ENCODE data around the gene CEL. TPM values are rescaled to one million over a fixed set of nuclear protein-coding genes. Genes with fewer than 3 reads are reported as not detected.
A peak's percentile ranks its signal among the peaks of the same experiment; 100 is the strongest.
"Not testable (repeated sequence)": the region's sequence is repeated elsewhere in the genome, so short reads cannot be mapped to it uniquely, and the experiment has no call there.

The CEL gene
- total and polyA plus RNA-seq, 3 experiments from 2014 or later, result 1.1 to 1.2 TPM; not detected in 1

GRCh38 chr9:133030317-133031129 is 31.3 kb upstream of the CEL start, which contains the start of gene GTF3C5:
TSS of gene GTF3C5 (plus strand) at chr9:133030997. CDS start at chr9:133031012, 15 bp downstream.
- peaks cover 0 to 1% of the 10 kb centered on the region in 2 donors for H3K27me3 Mint-ChIP-seq
- Histone ChIP-seq H3K4me1 (ENCODE audit: insufficient read depth, low read length) (peaks cover 26% of the 10 kb centered on the region), H3K4me3 (ENCODE audit: low read length) (peak within 1 kb of the TSS; percentile 72), H3K27me3 (ENCODE audit: insufficient read depth, low read length, poor library complexity, severe bottlenecking) (no peaks in the 10 kb centered on the region), H3K27ac (ENCODE audit: low read depth, low read length) (peak within 1 kb of the TSS; percentile 87), H3K36me3 (ENCODE audit: insufficient read depth, low read length) (no peaks in the 10 kb centered on the region), H3K9me3 (ENCODE audit: low read length) (no peaks in the 10 kb centered on the region)
- ChIA-PET POLR2A (interaction anchor here (0.6 to 2.0 kb wide), 12 partner anchors 11 to 797 kb away, joined by 3 to 20 read pairs (median 4); partner anchors contain the start of genes DDX31 and TSC1), CTCF (interaction anchor here (1.0 to 4.4 kb wide), 9 partner anchors 8 to 456 kb away, joined by 3 to 33 read pairs (median 7); no protein-coding TSS in a partner anchor)
- peak; percentile 88 to 95 (median 94) for DNase-seq
- H3K36me3 Mint-ChIP-seq, result peaks cover 0 to 17% (median 3%) of the 10 kb centered on the region in 3 donors
- peak within 1 kb of the TSS; percentile 95 to 100 (median 97) for H3K27ac Mint-ChIP-seq
- H3K4me1 Mint-ChIP-seq, result peaks cover 49 to 76% (median 59%) of the 10 kb centered on the region in 3 donors
- no peaks in the 10 kb centered on the region for H3K9me3 Mint-ChIP-seq
- H3K4me3 Mint-ChIP-seq, result peak within 1 kb of the TSS; percentile 94 to 99 (median 96)

GRCh38 chr9:133031130-133031422 is 30.7 kb upstream of the CEL start:
- no peak for DNase-seq
- Histone ChIP-seq H3K9me3 (ENCODE audit: low read length) (no peaks in the 10 kb centered on the region), H3K4me1 (ENCODE audit: insufficient read depth, low read length) (peaks cover 26% of the 10 kb centered on the region), H3K36me3 (ENCODE audit: insufficient read depth, low read length) (no peaks in the 10 kb centered on the region), H3K27me3 (ENCODE audit: insufficient read depth, low read length, poor library complexity, severe bottlenecking) (no peaks in the 10 kb centered on the region), H3K27ac (ENCODE audit: low read depth, low read length) (peak overlapping the region; percentile 87), H3K4me3 (ENCODE audit: low read length) (peak overlapping the region; percentile 72)
- Mint-ChIP-seq H3K27ac (peak overlapping the region; percentile 90 to 100 (median 96)), H3K27me3 (peaks cover 0 to 1% of the 10 kb centered on the region in 2 donors), H3K4me1 (peaks cover 53 to 82% (median 61%) of the 10 kb centered on the region in 3 donors), H3K9me3 (no peaks in the 10 kb centered on the region), H3K36me3 (peaks cover 0 to 18% (median 3%) of the 10 kb centered on the region in 3 donors), H3K4me3 (peak overlapping the region; percentile 94 to 99 (median 96))
- ChIA-PET CTCF (interaction anchor here (1.4 to 4.4 kb wide), 6 partner anchors 9 to 299 kb away, joined by 3 to 33 read pairs (median 7); no protein-coding TSS in a partner anchor), POLR2A (interaction anchor here (2.0 kb wide), 1 partner anchor 117 kb away, joined by 16 read pairs; no protein-coding TSS in a partner anchor)

DNA sequence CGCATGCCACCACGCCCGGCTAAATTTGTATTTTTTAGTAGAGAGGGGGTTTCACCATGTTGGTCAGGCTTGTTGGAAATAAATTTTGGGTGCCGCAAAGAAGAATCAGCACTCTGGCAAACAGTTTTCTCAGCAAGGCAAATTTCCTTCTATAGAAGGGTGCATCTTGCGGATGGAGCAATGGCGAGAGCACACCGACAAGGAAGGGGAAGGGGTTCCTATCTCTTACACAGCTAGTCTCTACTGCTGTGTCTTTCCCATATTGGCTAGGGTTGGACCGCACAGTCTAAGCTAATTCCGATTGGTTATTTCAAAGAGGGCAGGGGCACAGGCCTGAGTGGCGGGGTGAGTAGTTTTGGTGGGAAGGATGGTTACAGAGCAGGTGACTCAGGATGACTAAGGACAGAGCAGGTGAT is 30.3 kb upstream of the CEL start:
- DNase-seq, result no peak
- Mint-ChIP-seq H3K9me3 (no peaks in the 10 kb centered on the region), H3K36me3 (peaks cover 0 to 20% (median 3%) of the 10 kb centered on the region in 3 donors), H3K27ac (peak overlapping the region in 6 of 8 donors; percentile 17 to 98 (median 88)), H3K4me1 (peaks cover 54 to 86% (median 66%) of the 10 kb centered on the region in 3 donors), H3K4me3 (peak overlapping the region; percentile 94 to 99 (median 96)), H3K27me3 (peaks cover 0 to 1% of the 10 kb centered on the region in 2 donors)
- H3K27ac ChIP-seq (ENCODE audit: low read depth, low read length), result peak overlapping the region; percentile 87
- ChIA-PET CTCF (interaction anchor here (1.4 to 4.4 kb wide), 6 partner anchors 9 to 299 kb away, joined by 3 to 33 read pairs (median 7); no protein-coding TSS in a partner anchor), POLR2A (interaction anchor here (2.0 kb wide), 1 partner anchor 117 kb away, joined by 16 read pairs; no protein-coding TSS in a partner anchor)
- peak overlapping the region; percentile 72 for H3K4me3 ChIP-seq (ENCODE audit: low read length)
- H3K36me3 ChIP-seq (ENCODE audit: insufficient read depth, low read length), result no peaks in the 10 kb centered on the region
- H3K9me3 ChIP-seq (ENCODE audit: low read length), result no peaks in the 10 kb centered on the region
- H3K4me1 ChIP-seq (ENCODE audit: insufficient read depth, low read length), result peaks cover 26% of the 10 kb centered on the region
- no peaks in the 10 kb centered on the region for H3K27me3 ChIP-seq (ENCODE audit: insufficient read depth, low read length, poor library complexity, severe bottlenecking)

DNA sequence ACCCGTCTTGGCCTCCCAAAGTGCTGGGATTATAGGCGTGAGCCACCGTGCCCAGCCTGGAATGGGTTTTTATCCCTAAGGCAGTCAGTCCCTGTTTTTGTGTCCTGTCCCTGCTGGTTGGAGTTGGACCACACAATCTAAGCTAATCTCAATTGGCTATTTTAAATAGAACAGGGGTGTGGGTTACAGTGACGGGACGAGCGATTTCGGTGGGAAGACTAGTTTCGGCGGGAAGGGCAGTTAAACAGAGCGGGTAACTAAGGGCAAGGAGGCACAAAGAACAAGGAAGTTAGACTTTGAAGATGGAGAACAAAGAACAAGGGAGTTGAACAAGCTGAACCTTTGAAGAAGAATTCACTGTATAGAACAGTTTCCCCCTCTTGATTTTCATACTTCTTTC is 29.6 kb upstream of the CEL start:
- peaks cover 26% of the 10 kb centered on the region for H3K4me1 ChIP-seq (ENCODE audit: insufficient read depth, low read length)
- H3K4me3 ChIP-seq (ENCODE audit: low read length), result no peak overlapping the region
- no peaks in the 10 kb centered on the region for H3K9me3 ChIP-seq (ENCODE audit: low read length)
- Mint-ChIP-seq H3K27me3 (peaks cover 0 to 1% of the 10 kb centered on the region in 2 donors), H3K27ac (peak overlapping the region; percentile 3 to 95 (median 44)), H3K4me3 (peak overlapping the region; percentile 51 to 99 (median 96)), H3K4me1 (peaks cover 54 to 93% (median 72%) of the 10 kb centered on the region in 3 donors), H3K9me3 (no peaks in the 10 kb centered on the region), H3K36me3 (peaks cover 0 to 26% (median 3%) of the 10 kb centered on the region in 3 donors)
- H3K27ac ChIP-seq (ENCODE audit: low read depth, low read length), result no peak overlapping the region
- POLR2A ChIA-PET, result no interaction called here
- H3K36me3 ChIP-seq (ENCODE audit: insufficient read depth, low read length), result no peaks in the 10 kb centered on the region
- no peaks in the 10 kb centered on the region for H3K27me3 ChIP-seq (ENCODE audit: insufficient read depth, low read length, poor library complexity, severe bottlenecking)
- DNase-seq, result no peak
- CTCF ChIA-PET, result interaction anchor here (1.2 to 4.4 kb wide), 7 partner anchors 9 to 298 kb away, joined by 3 to 33 read pairs (median 7); no protein-coding TSS in a partner anchor

- no peaks in the 10 kb centered on the region for H3K9me3 ChIP-seq (ENCODE audit: low read length)
- H3K27ac Mint-ChIP-seq, result peak overlapping the region in 1 of 8 donors; percentile 38
- H3K27me3 ChIP-seq (ENCODE audit: insufficient read depth, low read length, poor library complexity, severe bottlenecking), result no peaks in the 10 kb centered on the region
- ChIA-PET CTCF (interaction anchor here (1.3 to 1.5 kb wide), 2 partner anchors 14 to 109 kb away, joined by 4 to 5 read pairs; no protein-coding TSS in a partner anchor), POLR2A (no interaction called here)
- H3K4me1 ChIP-seq (ENCODE audit: insufficient read depth, low read length), result peaks cover 16% of the 10 kb centered on the region
- no peaks in the 10 kb centered on the region for H3K36me3 ChIP-seq (ENCODE audit: insufficient read depth, low read length)
- H3K36me3 Mint-ChIP-seq, result peaks cover 0 to 37% (median 3%) of the 10 kb centered on the region in 3 donors
- no peak overlapping the region for H3K27ac ChIP-seq (ENCODE audit: low read depth, low read length)
- H3K27me3 Mint-ChIP-seq, result no peaks in the 10 kb centered on the region
- no peak overlapping the region for H3K4me3 ChIP-seq (ENCODE audit: low read length)
- no peak overlapping the region for H3K4me3 Mint-ChIP-seq
- no peaks in the 10 kb centered on the region for H3K9me3 Mint-ChIP-seq
- no peak for DNase-seq
- peaks cover 43 to 79% (median 69%) of the 10 kb centered on the region in 3 donors for H3K4me1 Mint-ChIP-seq
Measured at GRCh38 chr9:133035669-133036068, 26.1 kb upstream of the CEL start.

- POLR2A ChIA-PET, result no interaction called here
- Mint-ChIP-seq H3K9me3 (no peaks in the 10 kb centered on the region), H3K27ac (peak overlapping the region in 1 of 8 donors; percentile 22)
Measured at GRCh38 chr9:133037775-133038515, 23.8 kb upstream of the CEL start.

DNA sequence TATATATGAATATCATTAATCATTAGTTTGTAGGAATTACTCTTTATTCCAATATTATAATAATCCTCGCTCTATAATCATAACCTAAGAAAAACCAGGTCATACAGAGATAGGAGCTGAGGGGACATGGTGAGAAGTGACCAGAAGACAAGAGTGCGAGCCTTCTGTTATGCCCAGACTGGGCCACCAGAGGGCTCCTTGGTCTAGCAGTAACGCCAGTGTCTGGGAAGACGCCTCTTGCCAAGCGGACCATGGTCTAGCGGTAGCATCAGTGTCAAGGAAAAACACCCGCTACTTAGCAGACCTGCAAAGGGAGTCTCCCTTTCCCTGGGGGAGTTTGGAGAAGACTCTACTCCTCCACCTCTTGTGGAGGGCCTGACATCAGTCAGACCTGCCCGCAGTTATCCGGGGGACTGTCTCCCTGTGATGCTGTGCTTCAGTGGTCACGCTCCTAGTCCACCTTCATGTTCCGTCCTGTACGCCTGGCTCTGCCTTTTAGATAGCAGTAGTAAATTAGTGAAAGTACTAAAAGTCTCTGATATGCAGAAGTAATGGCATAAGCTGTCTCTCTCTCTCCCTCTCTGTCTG is 20.8 kb upstream of the CEL start:
- ChIA-PET CTCF (interaction anchor here (0.8 to 2.5 kb wide), 4 partner anchors 8 to 106 kb away, joined by 3 to 11 read pairs (median 4); no protein-coding TSS in a partner anchor), POLR2A (interaction anchor here (1.8 kb wide), 1 partner anchor 11 kb away, joined by 4 read pairs; the partner anchor contains the start of gene GTF3C5)
- not testable (repeated sequence) for H3K4me3 Mint-ChIP-seq

More at GRCh38 chr9:133037775-133038515, 23.8 kb upstream of the CEL start:
- Mint-ChIP-seq H3K4me1 (peaks cover 22 to 56% (median 51%) of the 10 kb centered on the region in 3 donors), H3K27me3 (no peaks in the 10 kb centered on the region), H3K4me3 (peak overlapping the region in 1 of 7 donors; percentile 56), H3K36me3 (peaks cover 2 to 48% (median 5%) of the 10 kb centered on the region in 3 donors)
- no peaks in the 10 kb centered on the region for H3K27me3 ChIP-seq (ENCODE audit: insufficient read depth, low read length, poor library complexity, severe bottlenecking)
- no peaks in the 10 kb centered on the region for H3K9me3 ChIP-seq (ENCODE audit: low read length)
- peaks cover 10% of the 10 kb centered on the region for H3K36me3 ChIP-seq (ENCODE audit: insufficient read depth, low read length)
- H3K27ac ChIP-seq (ENCODE audit: low read depth, low read length), result no peak overlapping the region
- no peak for DNase-seq
- CTCF ChIA-PET, result no interaction called here
- H3K4me1 ChIP-seq (ENCODE audit: insufficient read depth, low read length), result peaks cover 6% of the 10 kb centered on the region
- no peak overlapping the region for H3K4me3 ChIP-seq (ENCODE audit: low read length)

More for the DNA sequence above, 20.8 kb upstream of the CEL start:
- H3K27me3 ChIP-seq (ENCODE audit: insufficient read depth, low read length, poor library complexity, severe bottlenecking); H3K4me1 ChIP-seq (ENCODE audit: insufficient read depth, low read length); H3K27me3 Mint-ChIP-seq; H3K9me3 Mint-ChIP-seq; H3K4me3 ChIP-seq (ENCODE audit: low read length); H3K9me3 ChIP-seq (ENCODE audit: low read length); H3K27ac ChIP-seq (ENCODE audit: low read depth, low read length): not testable (repeated sequence)
- DNase-seq, result peak in 3 of 5 donors; percentile 16 to 61 (median 31)
- H3K27ac Mint-ChIP-seq, result peak overlapping the region in 1 of 8 donors; percentile 13
- H3K4me1 Mint-ChIP-seq, result peaks cover 7 to 33% (median 21%) of the 10 kb centered on the region in 3 donors
- H3K36me3 Mint-ChIP-seq, result peaks cover 5 to 70% (median 9%) of the 10 kb centered on the region in 3 donors
- peaks cover 26% of the 10 kb centered on the region for H3K36me3 ChIP-seq (ENCODE audit: insufficient read depth, low read length)
